Brain pericyte (primary cell): Measurements from ENCODE around the gene TP53RK.

ENCODE experiments used
- DNase-seq: peaks from one replicate; pipeline ENCODE4 v3.0.0-alpha.2; 2012; ENCODE audit warnings: low read depth, low spot score

The TP53RK gene

DNA sequence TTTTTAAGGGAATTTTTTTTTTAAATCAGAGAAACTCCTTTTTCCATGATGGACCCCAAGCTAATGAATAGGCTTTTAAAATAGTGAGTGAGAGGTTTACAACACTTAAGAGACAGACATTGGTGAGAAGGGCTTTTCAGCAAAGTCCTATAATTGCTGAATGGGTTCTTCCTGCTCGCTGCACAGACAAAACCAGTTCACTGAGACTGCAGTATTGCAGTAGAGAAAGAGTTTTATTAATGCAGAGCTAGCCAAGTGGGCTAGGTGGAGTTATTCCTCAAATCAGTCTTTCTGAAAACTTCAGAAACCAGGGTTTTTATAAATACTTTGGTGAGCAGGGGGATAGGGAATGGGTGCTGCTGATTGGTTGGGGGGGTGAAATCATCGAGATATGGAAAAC lies 17.0 kb upstream of the TP53RK start:
- DNase-seq: no peak

DNA sequence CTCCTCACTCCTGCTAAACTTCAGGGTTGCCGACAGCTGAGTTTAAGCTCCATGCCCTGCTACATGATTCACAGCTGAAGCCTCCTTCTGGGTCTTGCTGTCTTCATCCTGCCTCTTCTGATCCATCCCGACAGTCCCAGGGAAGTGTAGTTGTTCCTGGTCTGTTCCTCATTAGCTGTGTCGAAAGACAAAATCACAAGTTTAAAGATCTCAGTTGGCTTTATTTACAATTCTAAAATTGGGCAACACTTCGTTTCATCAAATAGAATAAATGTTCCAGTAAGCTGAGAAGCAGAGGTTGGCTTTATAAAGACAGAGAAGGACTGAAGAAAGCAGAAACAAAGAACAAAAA lies 16.1 kb upstream of the TP53RK start:
- DNase-seq: no peak

DNA sequence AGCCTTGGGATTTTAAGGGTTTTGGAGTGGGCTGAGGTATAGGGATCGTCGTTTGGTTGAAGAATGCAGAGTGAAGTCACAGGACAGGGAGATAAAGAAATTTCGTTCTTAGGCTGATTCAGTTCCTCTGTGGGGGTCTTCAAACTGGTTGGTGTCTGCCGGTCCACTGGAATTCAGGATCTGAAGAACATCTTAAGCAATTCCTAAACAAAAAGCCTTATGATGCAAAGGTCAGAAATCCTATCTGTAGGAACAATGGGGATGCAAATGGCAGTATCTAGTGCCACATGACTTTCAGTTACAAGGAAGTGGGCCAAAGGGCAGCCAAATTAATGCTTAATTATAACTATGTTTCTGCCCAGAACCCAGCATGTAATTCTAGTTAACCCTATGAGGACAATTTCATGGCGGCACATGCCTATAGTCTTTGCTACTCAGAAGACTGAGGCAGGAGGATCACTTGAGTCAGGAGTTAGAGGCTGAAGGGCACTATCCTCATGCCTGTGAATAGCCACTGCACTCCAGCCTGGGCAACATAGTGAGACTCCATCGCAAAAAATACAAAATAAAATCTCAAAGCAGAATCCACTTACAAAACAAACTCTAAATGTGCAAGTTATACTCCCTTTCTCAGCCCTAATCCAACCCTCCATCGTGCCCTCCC lies 15.6 kb upstream of the TP53RK start:
- no peak for DNase-seq

DNA sequence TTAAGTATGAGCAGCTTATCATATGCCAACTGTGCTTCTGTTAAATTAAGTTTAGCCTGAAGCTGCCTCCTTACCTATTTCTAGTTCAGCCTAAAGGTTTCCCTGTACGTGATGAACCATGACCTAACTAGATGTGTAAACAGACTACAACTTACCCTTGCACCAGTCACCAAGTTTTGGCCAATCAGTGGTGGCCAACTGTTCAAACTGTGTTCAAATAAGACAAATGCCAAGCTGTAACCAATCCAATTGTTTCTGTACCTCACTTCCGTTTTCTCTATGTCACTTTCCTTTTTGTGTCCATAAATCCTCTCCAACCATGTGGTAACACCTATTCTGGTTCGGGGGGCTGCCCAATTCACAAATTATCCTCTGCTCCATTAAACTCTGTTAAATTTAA lies 14.2 kb upstream of the TP53RK start:
- DNase-seq: no peak

DNA sequence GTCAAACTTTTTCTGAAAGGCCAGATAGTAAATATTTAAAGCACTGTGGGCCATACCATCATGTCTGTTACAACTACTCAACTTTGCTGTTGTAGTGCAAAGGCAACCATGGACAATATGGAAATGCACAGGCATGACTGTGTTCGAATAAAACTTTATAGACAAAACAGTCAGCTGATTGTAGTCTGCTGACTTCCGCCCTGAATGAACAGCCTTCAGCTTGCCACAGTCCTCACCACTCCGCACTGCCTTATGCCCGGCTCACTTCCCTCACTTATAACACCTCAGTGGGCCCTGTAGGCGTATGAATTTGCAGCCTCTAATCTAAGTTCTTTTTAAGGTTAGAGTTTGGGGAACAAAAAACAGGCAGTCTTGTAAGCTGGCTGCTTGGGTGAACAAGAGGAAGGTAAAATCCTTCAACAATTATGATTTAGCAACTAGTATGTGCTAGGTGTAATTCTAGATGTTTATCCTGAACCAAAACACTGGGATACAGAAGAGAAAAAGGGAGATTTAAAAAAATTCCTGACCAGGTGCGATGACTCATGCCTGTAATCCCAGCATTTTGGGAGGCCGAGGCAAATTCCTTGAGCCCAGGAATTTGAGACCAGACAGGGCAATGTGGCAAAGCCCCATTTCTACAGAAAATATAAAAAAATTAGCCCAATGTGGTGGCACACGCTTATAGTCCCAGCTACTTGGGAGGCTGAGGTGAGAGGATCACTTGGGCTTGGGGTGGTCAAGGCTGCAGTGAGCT lies 13.4 kb upstream of the TP53RK start:
- DNase-seq: no peak

DNA sequence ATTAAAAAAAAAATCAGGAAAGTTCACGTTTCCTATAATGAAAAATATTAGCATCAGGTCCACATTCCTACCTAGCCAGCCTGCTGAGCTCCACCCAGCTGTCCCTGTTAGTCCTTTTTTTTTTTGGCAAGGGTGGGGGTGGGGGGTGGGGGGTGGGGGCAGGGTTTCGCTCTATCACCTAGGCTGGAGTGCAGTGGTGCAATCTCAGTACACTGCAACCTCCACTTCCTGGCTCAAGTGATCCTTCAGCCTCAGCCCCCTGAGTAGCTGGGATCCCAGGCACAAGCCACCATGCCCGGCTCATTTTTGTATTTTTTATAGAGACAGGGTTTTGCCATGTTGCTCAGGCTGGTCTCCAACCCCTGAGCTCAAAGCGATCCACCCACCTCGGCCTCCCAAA lies 12.7 kb upstream of the TP53RK start:
- no peak for DNase-seq

DNA sequence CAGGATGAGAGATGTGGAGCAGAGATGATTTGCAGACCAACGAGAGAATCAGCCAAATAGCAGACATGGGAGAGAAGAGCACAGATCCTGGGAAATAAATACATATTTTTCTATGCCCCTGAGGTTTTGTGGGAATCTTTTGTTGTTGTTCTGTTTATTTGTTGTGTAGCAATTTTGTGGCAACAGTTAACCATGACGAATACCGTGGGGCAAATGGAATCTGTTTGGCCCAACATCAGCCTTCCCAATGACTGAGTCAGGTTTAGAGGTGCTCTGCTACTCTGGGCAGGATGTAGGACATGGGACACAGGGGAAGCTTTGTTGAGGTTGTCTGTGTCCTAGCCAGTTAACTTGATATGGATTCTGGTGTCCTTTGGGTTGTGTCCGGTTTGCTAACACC lies 12.3 kb upstream of the TP53RK start:
- DNase-seq: no peak

DNA sequence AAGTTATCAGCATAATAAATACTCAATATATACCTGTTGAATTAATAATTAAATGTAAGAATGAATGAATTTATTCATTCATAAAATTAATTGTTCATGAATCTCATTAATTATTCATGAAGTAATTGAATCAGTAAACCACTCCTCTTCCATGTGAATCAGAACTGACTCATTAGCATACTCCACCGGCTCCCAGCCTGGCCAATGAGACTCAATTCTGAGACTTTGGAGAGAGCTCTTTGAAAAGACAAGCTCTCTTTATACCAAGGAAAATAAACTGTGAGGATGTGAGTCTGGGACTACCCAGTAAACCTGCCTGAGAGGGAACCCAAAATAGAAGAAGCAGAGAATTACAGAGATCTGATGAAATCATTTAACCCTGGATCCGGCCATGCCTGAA lies 11.8 kb upstream of the TP53RK start:
- no peak for DNase-seq

DNA sequence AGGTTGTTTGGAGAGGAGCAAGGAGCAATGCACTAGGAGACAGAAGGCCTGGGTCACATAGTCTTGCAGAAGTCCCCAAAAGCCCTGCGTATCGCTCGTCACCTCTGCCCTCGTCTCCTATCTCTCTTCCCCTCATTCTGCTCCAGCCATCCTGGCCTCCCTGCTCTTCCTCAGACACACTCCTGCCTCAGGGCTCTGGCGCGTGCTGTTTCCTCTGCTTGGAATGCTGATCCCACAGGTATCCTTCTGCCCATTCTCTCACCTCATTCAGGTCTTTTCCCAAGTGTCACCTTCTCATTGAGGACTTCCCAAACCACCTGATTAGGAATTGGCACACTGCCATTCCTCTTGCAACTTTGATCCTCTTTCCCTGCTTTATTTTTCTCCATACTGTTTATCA lies 11.2 kb upstream of the TP53RK start:
- DNase-seq: no peak

DNA sequence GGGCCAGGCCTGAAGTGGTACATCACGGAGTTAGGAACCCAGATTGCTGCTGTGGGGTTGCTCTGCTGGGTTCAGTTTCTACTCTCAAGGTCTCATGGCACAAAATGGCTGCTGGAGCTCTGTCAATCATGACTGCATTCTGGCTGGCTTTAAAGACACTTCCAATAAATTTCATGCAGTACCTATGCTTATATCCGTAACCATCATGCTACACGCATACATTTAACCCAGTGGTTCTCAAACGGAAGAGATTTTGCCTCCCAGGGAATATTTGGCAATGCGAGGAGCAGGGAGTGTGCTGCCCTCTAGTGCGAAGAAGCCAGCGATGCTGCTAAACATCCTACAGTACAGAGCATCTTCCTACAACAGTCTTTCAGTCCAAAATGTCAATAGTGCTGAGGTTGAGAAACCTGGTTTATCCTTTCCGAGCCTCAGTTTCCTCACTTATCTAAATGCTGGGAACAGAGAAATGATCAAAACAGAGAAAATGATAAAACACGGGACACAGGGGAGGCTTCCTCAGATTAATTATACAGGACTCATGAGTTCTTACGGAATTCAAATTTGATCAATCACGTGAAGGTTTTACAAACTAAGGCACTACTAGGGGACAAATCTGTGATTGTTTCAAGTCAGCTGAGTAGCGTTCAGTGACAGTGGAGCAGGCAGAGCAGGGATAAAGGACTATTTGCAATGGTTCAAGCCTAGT lies 10.6 kb upstream of the TP53RK start:
- no peak for DNase-seq

DNA sequence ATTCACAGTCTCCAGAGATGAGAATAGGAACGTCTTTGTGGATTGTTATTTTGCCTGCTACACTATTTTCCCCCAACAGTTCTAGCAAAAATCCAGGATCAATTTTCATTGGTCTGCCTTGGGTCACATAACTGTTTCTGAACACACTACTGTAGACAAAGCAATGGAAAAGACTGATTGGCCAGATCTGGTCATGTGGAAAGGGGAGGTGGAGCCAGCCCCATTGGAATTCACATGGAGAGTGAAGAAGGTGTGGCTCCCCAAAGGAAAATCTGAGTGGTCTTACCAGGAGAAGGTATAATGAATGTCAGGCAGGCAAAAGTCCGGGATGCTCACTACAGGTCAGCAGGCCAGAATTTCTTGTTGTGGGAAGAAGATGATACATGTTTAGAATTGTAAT lies 9.5 kb upstream of the TP53RK start:
- DNase-seq: no peak

DNA sequence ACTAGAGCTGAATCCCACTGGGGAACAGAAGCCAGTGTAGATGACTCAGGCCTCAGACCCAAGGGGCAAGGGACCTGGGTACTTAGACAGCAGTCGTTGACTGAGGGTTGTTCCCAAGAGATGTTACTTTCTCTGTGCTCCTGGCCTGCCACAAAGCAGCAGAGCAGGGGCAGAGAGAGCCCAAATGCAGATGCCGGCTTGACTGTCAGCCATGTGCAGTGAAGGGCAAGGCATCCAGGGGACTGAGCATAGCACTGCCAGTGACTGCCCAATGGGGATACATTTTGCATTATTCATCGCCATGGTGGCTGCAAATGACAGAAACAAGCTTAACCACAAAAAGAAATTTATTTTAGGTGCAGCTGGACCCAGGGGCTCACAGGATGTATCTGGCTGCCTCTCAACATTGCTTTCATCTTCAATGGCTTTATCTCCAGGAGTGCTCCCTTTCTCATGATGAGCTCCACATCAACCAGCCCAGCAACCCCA lies 7.6 kb upstream of the TP53RK start:
- DNase-seq: no peak

DNA sequence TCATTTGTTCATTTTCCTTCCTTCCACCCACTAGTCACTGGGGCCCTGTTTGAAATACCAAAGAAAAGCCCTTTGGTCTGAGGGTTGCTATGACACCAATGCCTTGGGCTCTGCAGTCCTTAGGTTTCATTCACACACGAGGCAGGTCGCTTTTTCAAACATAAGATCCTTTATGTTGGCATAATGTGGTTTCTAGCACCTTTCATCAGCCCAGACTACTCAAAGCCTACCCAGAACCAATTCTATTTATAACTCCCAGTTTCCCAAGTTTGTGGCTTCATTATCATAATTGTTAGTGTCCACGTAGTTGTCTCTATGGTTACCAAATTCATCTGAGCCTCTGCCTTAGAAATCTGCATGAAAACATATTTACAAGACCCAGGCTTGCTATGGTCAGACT lies 6.6 kb upstream of the TP53RK start:
- no peak for DNase-seq

DNA sequence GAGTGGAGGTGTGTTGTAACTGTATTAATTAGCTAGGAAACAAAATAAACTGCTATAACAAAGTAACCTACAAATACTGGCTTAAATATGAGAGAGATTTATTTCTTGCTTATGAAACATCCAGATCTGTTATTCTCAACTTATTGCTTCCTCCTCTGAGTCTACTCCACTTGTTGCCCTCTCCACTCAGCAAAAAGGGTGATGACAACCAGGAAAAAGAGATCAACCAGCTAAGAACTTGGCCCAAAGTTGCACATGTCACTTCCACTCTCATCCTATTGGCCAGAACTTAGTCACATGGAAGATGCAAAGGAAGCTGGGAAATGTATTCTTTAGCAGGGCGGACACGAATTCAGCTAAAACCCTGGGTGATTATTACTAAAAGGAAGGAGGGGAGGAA lies 5.2 kb upstream of the TP53RK start:
- no peak for DNase-seq

DNA sequence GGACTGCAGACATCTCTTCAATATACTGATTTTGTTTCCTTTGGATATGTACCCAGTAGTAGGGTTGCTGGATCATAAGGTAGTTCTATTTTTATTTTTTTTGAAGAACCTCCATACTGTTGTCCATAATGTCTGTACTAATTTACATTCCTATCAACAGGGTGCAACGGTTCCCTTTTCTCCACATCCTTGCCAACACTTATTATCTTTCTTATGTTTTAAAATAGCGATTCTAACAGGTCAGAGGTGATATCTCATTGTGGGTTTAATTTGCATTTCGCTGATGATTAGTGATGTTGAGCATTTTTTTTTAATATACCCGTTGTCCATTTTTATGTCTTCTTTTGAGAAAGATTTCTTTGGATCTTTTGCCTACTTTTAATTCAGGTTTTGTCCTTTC lies 2.0 kb upstream of the TP53RK start:
- DNase-seq: no peak

DNA sequence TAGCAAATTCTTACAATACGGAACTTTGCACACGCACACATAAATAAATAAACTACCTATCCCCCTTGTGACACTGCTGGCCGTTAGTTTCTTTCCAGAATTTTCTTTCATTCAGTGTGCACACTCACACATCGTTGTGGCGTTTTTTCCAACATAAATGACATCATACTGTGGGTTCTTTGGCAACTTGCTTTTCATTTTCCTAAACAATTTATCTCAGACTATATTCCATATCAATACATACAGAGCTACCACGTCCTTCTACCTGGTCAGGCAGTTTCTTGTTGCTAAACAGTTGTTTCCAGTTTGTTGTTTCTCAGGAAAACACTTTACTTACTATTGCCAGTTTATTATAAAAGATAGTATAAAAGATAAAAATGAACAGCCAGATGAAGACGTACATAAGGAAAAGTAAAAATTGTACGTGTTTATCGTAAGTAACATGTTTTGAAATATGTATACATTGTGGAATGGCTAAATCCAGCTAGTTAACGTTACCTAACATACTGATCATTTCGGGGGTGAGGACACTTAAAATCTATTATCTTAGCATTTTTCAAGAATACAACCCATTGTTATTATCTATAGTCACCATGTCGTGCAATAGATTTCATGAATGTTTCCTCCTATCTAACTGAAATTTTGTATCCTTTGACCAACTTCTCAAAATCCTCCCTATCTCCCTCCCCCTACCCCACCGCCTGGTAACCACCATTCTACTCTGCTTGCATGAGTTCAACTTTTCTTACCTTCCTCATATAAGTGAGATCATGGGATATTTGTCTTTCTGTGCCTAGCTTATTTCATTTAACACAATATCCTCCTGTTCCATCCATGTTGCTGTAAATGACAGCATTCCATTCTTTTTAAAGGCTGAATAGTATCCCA lies 1.2 kb upstream of the TP53RK start:
- no peak for DNase-seq

DNA sequence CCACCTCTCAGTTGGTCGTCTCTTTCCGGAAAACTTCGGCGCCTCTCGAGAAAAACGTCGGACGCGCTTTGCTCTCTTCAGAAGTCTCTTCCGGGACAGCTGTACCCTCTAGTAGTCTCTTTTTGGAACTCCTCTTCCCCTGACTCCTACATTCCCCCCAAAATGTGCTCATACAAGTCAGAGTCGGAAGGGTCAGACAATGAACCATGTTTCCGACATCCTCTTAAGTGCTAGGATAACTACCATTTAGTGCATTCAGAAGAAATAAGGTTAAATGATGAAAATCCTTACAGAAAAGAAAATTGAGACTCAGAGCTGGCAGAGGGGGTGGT lies 476 bp upstream of the TP53RK start:
- DNase-seq: no peak

DNA sequence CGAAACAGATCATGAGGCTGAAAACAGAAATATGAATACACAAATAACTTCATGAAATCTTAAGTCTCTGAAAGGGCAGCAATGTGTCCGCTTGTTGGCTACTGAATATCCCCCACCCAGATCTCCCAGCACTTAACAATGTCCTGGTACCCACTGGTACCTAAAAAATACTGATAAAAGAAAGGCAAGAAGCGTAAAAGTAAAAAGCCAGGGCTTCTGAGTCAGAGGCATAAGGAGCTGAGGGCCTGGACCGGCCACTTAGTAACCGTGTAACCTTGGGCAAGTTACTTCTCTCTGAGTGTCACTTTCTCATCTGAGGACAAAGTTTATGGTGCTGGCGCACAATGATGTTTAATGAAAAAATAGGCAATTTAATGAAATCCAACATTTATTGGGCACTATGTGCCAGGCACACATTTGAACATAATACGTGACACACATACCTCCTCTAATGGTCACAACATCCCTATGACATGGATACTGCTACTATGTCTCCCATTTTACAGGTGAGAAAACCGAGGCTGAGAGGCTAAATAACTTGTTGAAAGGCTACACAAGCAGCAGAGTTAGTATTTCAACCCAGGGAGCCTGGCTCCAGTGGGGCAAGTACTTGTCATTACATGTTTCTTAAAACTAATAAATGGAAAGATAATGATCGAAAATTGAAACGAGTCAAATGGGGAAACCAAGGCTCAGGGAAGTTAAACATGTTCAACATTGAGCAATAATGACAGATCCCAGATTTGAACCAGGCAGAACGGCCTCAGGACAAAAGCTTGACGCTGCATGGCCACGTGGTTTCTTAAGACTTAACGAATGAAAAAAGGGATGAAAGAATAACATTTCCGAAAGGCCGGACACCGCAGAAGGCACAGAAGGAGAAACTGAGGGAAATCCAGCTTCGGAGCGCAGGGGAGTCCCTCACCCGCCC lies 828 bp downstream of the TP53RK start:
- no peak for DNase-seq

DNA sequence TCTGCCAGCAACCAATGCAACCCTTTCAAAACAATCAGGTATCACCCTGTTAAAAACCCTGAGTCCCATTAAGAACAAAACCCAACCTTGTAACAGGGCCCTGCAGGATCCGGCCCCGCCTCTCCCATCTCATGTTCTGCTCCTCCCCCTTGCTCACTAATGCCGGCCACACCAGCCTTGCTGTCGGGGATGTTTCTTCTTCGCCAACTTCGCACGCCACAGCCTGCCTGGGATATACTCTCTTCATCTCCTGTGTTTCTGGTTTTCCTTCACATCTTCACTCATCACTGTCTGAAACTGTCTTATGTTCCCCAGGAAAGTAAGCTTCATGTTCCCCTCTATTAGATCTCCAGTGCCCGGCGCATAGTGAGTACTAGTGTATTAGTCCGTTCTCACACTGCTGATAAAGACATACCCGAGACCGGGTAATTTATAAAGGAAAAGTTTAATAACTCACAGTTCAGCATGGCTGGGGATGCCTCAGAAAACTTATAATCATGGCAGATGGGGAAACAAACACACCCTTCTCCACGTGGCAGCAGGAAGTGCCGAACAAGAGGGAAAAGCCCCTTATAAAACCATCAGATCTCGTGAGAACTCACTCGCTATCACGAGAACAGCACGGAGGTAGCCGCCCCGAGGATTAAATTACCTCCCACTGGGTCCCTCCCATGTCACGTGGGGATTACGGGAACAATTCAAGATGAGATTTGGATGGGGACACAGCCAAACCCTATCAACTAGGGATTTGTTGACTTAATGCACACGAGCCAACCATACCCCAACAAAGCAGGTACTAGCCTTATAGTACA lies 5.1 kb downstream of the TP53RK start:
- DNase-seq: no peak

DNA sequence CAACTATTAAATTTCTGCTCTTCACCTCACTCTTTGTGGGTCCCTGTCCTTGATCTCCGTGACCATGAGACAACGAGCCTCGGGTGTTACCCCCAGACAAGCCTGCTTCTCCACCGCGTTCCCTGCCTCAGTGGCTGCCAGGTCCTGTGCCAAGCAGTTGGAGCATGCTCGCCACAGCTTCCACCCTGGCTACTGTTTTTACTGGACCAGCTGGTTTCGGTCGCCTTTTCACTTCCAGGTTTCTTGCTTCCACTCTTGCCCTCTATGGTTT lies 5.6 kb downstream of the TP53RK start:
- DNase-seq: no peak
